Astrocyte (in vitro differentiated cells and primary cell): Measurements from ENCODE around the gene C10orf67.

Experiments
- CTCF ChIP-seq: IDR thresholded peaks from 2 replicates; pipeline ENCODE4 v1.5.1; 2011; ENCODE audit warnings: low read depth, mild to moderate bottlenecking, inconsistent platforms, low read length, moderate library complexity; ENCODE audit not compliant: insufficient read depth
- EZH2 ChIP-seq: IDR thresholded peaks from 2 replicates; pipeline ENCODE4 v1.6.1; 2012; ENCODE audit warnings: mild to moderate bottlenecking, low read length, inconsistent platforms; ENCODE audit not compliant: insufficient read depth

- peak; percentile 79 for TF ChIP-seq EZH2
- TF ChIP-seq CTCF, result no peak
Observed at GRCh38 chr10:23194966-23195845, 149.4 kb downstream of the C10orf67 start.
